BJ (cell line): Measurements from ENCODE around the gene MMP25. TPM values are rescaled to one million over a fixed set of nuclear protein-coding genes. Genes with fewer than 3 reads are reported as not detected.

Experiments
- CTCF ChIA-PET: fragments of 350-600 bp; formaldehyde crosslinking; extraction: SDS; loops from one replicate; lab custom pipeline; 2021; ENCODE audit warnings: antibody characterized with exemption, inconsistent platforms; lab: Yijun Ruan, JAX
- POLR2A ChIA-PET: fragments of 300-600 bp; sonication (Branson Sonifier 250); formaldehyde crosslinking; extraction: SDS; loops from one replicate; lab custom pipeline; 2021; ENCODE audit warnings: antibody characterized with exemption; lab: Charles Lee
- DNase-seq: peaks from one replicate; pipeline ENCODE4 v3.0.0-alpha.2; 2011; ENCODE audit warnings: low read depth
- H3K27me3 ChIP-seq: 2 replicates; pipeline ENCODE4 v1.6.0; 2011; ENCODE audit warnings: low read length; ENCODE audit not compliant: control insufficient read depth, insufficient read depth
- H3K36me3 ChIP-seq: 2 replicates; pipeline ENCODE4 v1.5.1; 2011; ENCODE audit warnings: low read length; ENCODE audit not compliant: control insufficient read depth, insufficient read depth
- H3K4me3 ChIP-seq: 2 replicates; pipeline ENCODE4 v1.5.1; 2011; ENCODE audit warnings: low read depth, mild to moderate bottlenecking, control low read depth, low read length
- CTCF ChIP-seq: IDR thresholded peaks from 2 replicates; pipeline ENCODE4 v1.5.1; 2011; ENCODE audit warnings: low read depth, mild to moderate bottlenecking, control low read depth, inconsistent platforms, low read length, moderate library complexity; ENCODE audit not compliant: insufficient read depth
- polyA plus RNA-seq: library from polyadenylated mRNA; depleted of rRNA; stranded (reverse); fragments of >200 nt; gene quantifications from 2 replicates; pipeline ENCODE4 v1.2.3, GENCODE V29; 2011

MMP25 gene
- polyA plus RNA-seq, 1 experiment, result 0.02 TPM

DNA sequence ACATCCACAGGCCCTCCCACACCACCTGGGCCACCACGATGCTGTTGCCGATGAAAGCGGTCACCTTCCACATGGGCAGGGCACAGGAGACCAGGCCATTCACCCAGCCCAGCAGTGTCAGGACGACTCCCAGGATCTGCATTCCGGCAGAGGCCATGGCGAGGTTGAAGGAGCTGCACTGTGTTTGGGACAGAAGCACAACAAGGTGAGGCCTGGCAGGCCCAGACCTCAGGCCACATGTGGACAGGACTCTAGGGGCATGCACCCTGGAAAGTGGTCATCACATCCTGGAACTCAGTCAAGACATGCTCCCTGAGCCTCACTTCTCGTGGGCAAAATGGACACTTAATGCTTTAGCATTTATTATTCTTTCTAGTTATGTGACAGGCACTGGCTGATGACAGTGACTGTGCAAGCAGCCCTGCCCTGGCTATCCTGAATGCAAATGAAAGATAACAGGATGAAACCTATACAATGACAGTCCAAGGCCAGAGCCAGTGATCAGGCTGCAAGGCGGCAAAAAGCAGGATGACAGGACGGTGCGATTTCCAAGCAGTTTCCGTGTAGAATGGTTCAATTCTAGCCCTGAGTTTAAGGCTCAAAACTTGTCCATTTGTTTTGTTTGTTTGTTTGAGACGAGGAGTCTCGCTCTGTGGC is 30.4 kb upstream of the MMP25 start:
- ChIA-PET POLR2A (no interaction called here), CTCF (interaction anchor here (1.4 kb wide), 1 partner anchor 12 kb away, joined by 3 read pairs; no protein-coding TSS in a partner anchor)
- H3K4me3 ChIP-seq, result no peak overlapping the region
- no peaks in the 10 kb centered on the region for H3K36me3 ChIP-seq
- peaks cover 5% of the 10 kb centered on the region for H3K27me3 ChIP-seq
- TF ChIP-seq CTCF, result no peak
- DNase-seq, result no peak

DNA sequence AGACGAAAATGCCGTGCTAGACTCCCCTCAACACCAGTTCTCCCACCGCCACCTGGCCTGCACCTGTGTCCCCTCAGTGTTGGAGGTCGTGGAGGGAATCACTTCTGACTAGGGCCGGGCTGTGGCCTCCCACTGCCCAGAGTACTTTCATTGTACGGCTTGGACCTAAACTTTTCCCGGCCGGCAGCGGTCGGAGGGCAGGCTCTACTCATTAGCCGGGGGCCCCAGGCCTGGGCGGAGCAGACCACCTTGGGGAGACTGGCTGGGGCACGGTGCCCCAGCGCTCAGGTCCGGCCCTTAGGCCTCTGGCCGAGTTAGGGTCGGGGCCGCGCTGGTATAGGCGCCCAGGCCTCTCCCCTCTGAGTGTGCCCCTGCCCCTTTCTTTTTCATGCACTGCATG is 29.0 kb upstream of the MMP25 start:
- no peak for TF ChIP-seq CTCF
- ChIA-PET CTCF (no interaction called here), POLR2A (no interaction called here)
- peaks cover 1% of the 10 kb centered on the region; the same call in 1 of the 2 replicates for H3K27me3 ChIP-seq
- no peak overlapping the region for H3K4me3 ChIP-seq
- no peak for DNase-seq
- H3K36me3 ChIP-seq, result peaks cover 8% of the 10 kb centered on the region

GRCh38 chr16:3017794-3018506 is 28.4 kb upstream of the MMP25 start, which contains the start of gene CLDN6:
TSS of gene CLDN6 (minus strand) at chr16:3018183. CDS start at chr16:3016021, 2,162 bp downstream.
- Histone ChIP-seq H3K4me3 (no peak within 1 kb of the TSS), H3K27me3 (no peaks in the 10 kb centered on the region; the same call in 1 of the 2 replicates), H3K36me3 (peaks cover 11% of the 10 kb centered on the region)
- no peak for DNase-seq
- ChIA-PET POLR2A (no interaction called here), CTCF (interaction anchor here (1.2 to 6.3 kb wide), 3 partner anchors 8 to 18 kb away, joined by 4 to 78 read pairs (median 4); no protein-coding TSS in a partner anchor)
- 0 out of 2 replicates have a peak, but pooled peaks have one; percentile 8 for TF ChIP-seq CTCF

DNA sequence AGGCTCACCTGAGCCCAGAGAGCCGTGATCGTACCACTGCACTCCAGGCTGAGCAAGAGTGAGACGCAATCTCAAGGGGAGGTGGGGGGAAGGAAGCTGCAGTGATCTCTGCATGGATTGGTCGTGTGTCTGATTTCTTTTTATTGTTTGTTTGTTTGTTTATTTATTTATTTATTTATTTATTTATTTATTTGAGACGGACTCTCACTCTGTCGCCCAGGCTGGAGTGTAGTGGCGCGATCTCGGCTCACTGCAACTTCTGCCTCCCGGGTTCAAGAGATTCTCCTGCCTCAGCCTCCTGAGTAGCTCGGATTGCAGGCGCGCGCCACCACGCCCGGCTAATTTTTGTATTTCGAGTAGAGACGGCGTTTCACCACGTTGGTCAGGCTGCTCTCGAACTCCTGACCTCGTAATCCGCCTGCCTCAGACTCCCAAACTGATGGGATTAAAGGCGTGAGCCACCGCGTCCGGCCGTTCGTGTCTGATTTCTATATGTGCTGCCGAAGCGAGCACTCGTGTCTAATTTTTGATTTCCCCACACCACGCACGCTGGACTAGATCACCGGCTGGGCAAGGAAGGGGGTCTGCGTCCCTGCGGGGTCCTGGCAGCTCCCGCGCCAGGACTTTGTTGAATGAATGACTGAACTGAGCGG is 26.6 kb upstream of the MMP25 start:
- peak overlapping the region; percentile 97 for H3K4me3 ChIP-seq
- no peak for DNase-seq

More for the DNA sequence above, 26.6 kb upstream of the MMP25 start:
- CTCF ChIA-PET, result interaction anchor here (0.9 to 6.3 kb wide), 6 partner anchors 9 to 110 kb away, joined by 3 to 78 read pairs (median 8); partner anchors contain the start of gene PAQR4
- POLR2A ChIA-PET, result interaction anchor here (0.6 to 0.9 kb wide), 3 partner anchors 12 to 47 kb away, joined by 3 read pairs; no protein-coding TSS in a partner anchor
- no peak for TF ChIP-seq CTCF
- peaks cover 11% of the 10 kb centered on the region for H3K36me3 ChIP-seq
- H3K27me3 ChIP-seq, result no peaks in the 10 kb centered on the region
